Measurements from ENCODE around the gene ALG3. TPM values are rescaled to one million over a fixed set of nuclear protein-coding genes. Genes with fewer than 3 reads are reported as not detected.

The ALG3 gene
- polyA plus RNA-seq (2012; ENCODE audit: low read depth, missing spikeins), result 29.7 TPM

GRCh38 chr3:184248454-184249411, at the start of gene ALG3:
Gene ALG3, minus strand, starts transcription at chr3:184248962. Its CDS starts 22 bp downstream, at chr3:184248940.
- FAIRE-seq (peak; percentile 80), DNase-seq (ENCODE audit: insufficient read length, low spot score) (peak; percentile 85)
- no peak for TF ChIP-seq SPI1 (IDR thresholded peaks at IDR 0.05; ENCODE audit: low read depth, low read length)
- peak; percentile 83 for TF ChIP-seq POLR2AphosphoS5 (IDR thresholded peaks at IDR 0.05; ENCODE audit: low read depth, low read length)
- TF ChIP-seq POLR2A (IDR thresholded peaks at IDR 0.05; ENCODE audit: low read depth, low read length), result peak; percentile 94
- TF ChIP-seq POU2F2 (IDR thresholded peaks at IDR 0.05; ENCODE audit: low read depth, low read length), result peak; percentile 83
- TF ChIP-seq TAF1 (IDR thresholded peaks at IDR 0.05; ENCODE audit: low read depth, low read length), result peak; percentile 99

- FAIRE-seq (no peak), DNase-seq (ENCODE audit: insufficient read length, low spot score) (no peak)
Measured at GRCh38 chr3:184296616-184297015, 47.9 kb upstream of the ALG3 start.

GRCh38 chr3:184295771-184296170, 47.0 kb upstream of the ALG3 start:
- TF ChIP-seq TAF1 (IDR thresholded peaks at IDR 0.05; ENCODE audit: low read depth, low read length) (no peak), SPI1 (IDR thresholded peaks at IDR 0.05; ENCODE audit: low read depth, low read length) (no peak), POLR2A (IDR thresholded peaks at IDR 0.05; ENCODE audit: low read depth, low read length) (no peak), POLR2AphosphoS5 (IDR thresholded peaks at IDR 0.05; ENCODE audit: low read depth, low read length) (no peak), PAX5 (IDR thresholded peaks at IDR 0.05; ENCODE audit: insufficient read depth, low read length, severe bottlenecking) (no peak), POU2F2 (IDR thresholded peaks at IDR 0.05; ENCODE audit: low read depth, low read length) (no peak)
- FAIRE-seq, result no peak

More at GRCh38 chr3:184296616-184297015, 47.9 kb upstream of the ALG3 start:
- no peak for TF ChIP-seq PAX5 (IDR thresholded peaks at IDR 0.05; ENCODE audit: insufficient read depth, low read length, severe bottlenecking)
- no peak for TF ChIP-seq POLR2AphosphoS5 (IDR thresholded peaks at IDR 0.05; ENCODE audit: low read depth, low read length)
- TF ChIP-seq SPI1 (IDR thresholded peaks at IDR 0.05; ENCODE audit: low read depth, low read length), result no peak
- no peak for TF ChIP-seq POLR2A (IDR thresholded peaks at IDR 0.05; ENCODE audit: low read depth, low read length)
- TF ChIP-seq POU2F2 (IDR thresholded peaks at IDR 0.05; ENCODE audit: low read depth, low read length), result no peak
- no peak for TF ChIP-seq TAF1 (IDR thresholded peaks at IDR 0.05; ENCODE audit: low read depth, low read length)

GRCh38 chr3:184291738-184292445, 43.1 kb upstream of the ALG3 start:
- TF ChIP-seq POLR2AphosphoS5 (IDR thresholded peaks at IDR 0.05; ENCODE audit: low read depth, low read length) (no peak), TAF1 (IDR thresholded peaks at IDR 0.05; ENCODE audit: low read depth, low read length) (no peak), PAX5 (IDR thresholded peaks at IDR 0.05; ENCODE audit: insufficient read depth, low read length, severe bottlenecking) (no peak), POLR2A (IDR thresholded peaks at IDR 0.05; ENCODE audit: low read depth, low read length) (no peak), SPI1 (IDR thresholded peaks at IDR 0.05; ENCODE audit: low read depth, low read length) (no peak), POU2F2 (IDR thresholded peaks at IDR 0.05; ENCODE audit: low read depth, low read length) (no peak)
- FAIRE-seq (no peak), DNase-seq (ENCODE audit: insufficient read length, low spot score) (no peak)

More at GRCh38 chr3:184295771-184296170, 47.0 kb upstream of the ALG3 start:
- DNase-seq (ENCODE audit: insufficient read length, low spot score), result no peak

GRCh38 chr3:184291044-184291737, 42.4 kb upstream of the ALG3 start:
- FAIRE-seq (no peak), DNase-seq (ENCODE audit: insufficient read length, low spot score) (no peak)
- TF ChIP-seq POLR2AphosphoS5 (IDR thresholded peaks at IDR 0.05; ENCODE audit: low read depth, low read length) (no peak), POU2F2 (IDR thresholded peaks at IDR 0.05; ENCODE audit: low read depth, low read length) (no peak), SPI1 (IDR thresholded peaks at IDR 0.05; ENCODE audit: low read depth, low read length) (no peak), TAF1 (IDR thresholded peaks at IDR 0.05; ENCODE audit: low read depth, low read length) (no peak), POLR2A (IDR thresholded peaks at IDR 0.05; ENCODE audit: low read depth, low read length) (no peak), PAX5 (IDR thresholded peaks at IDR 0.05; ENCODE audit: insufficient read depth, low read length, severe bottlenecking) (no peak)

GRCh38 chr3:184290331-184290730, 41.6 kb upstream of the ALG3 start:
- FAIRE-seq (no peak), DNase-seq (ENCODE audit: insufficient read length, low spot score) (no peak)
- no peak for TF ChIP-seq POU2F2 (IDR thresholded peaks at IDR 0.05; ENCODE audit: low read depth, low read length)

GRCh38 chr3:184289426-184289938, 40.7 kb upstream of the ALG3 start:
- TF ChIP-seq PAX5 (IDR thresholded peaks at IDR 0.05; ENCODE audit: insufficient read depth, low read length, severe bottlenecking) (no peak), POLR2A (IDR thresholded peaks at IDR 0.05; ENCODE audit: low read depth, low read length) (no peak), POU2F2 (IDR thresholded peaks at IDR 0.05; ENCODE audit: low read depth, low read length) (no peak), POLR2AphosphoS5 (IDR thresholded peaks at IDR 0.05; ENCODE audit: low read depth, low read length) (no peak), TAF1 (IDR thresholded peaks at IDR 0.05; ENCODE audit: low read depth, low read length) (no peak)
- peak; percentile 75 for DNase-seq (ENCODE audit: insufficient read length, low spot score)
- peak; percentile 57 for FAIRE-seq

- DNase-seq (ENCODE audit: insufficient read length, low spot score) (peak; percentile 41), FAIRE-seq (no peak)
- TF ChIP-seq POLR2AphosphoS5 (IDR thresholded peaks at IDR 0.05; ENCODE audit: low read depth, low read length), result no peak
- TF ChIP-seq SPI1 (IDR thresholded peaks at IDR 0.05; ENCODE audit: low read depth, low read length), result no peak
- TF ChIP-seq POLR2A (IDR thresholded peaks at IDR 0.05; ENCODE audit: low read depth, low read length), result no peak
- TF ChIP-seq TAF1 (IDR thresholded peaks at IDR 0.05; ENCODE audit: low read depth, low read length), result no peak
Measured at GRCh38 chr3:184284696-184285095, 35.9 kb upstream of the ALG3 start.

GRCh38 chr3:184283681-184284080, 34.9 kb upstream of the ALG3 start:
- TF ChIP-seq POLR2AphosphoS5 (IDR thresholded peaks at IDR 0.05; ENCODE audit: low read depth, low read length) (no peak), POLR2A (IDR thresholded peaks at IDR 0.05; ENCODE audit: low read depth, low read length) (no peak), POU2F2 (IDR thresholded peaks at IDR 0.05; ENCODE audit: low read depth, low read length) (no peak), PAX5 (IDR thresholded peaks at IDR 0.05; ENCODE audit: insufficient read depth, low read length, severe bottlenecking) (no peak), TAF1 (IDR thresholded peaks at IDR 0.05; ENCODE audit: low read depth, low read length) (no peak), SPI1 (IDR thresholded peaks at IDR 0.05; ENCODE audit: low read depth, low read length) (no peak)
- no peak for DNase-seq (ENCODE audit: insufficient read length, low spot score)
- FAIRE-seq, result no peak
